Cardiac muscle cell (in vitro differentiated cells and primary cell): ENCODE data around the gene MAT1A. TPM values are rescaled to one million over a fixed set of nuclear protein-coding genes. Genes with fewer than 3 reads are reported as not detected.
"Not testable (repeated sequence)": the region's sequence is repeated elsewhere in the genome, so short reads cannot be mapped to it uniquely, and the experiment has no call there.

Experiments used
- DNase-seq, 2 donors: peaks; one replicate each; pipeline versions ENCODE4 v3.0.0 to v3.0.0-alpha.2; 2010 to 2017; ENCODE audit warnings: low read depth in 1 of 2, low spot score in 1 of 2
- H3K27ac ChIP-seq: fragments of 200-600 bp; sonication (generic); 2 replicates; pipeline ENCODE4 v1.5.1; 2016
- H3K27me3 ChIP-seq: fragments of 200-600 bp; sonication (generic); 2 replicates; pipeline ENCODE4 v1.6.0; 2016; ENCODE audit warnings: control low read depth
- H3K36me3 ChIP-seq: fragments of 200-600 bp; sonication (generic); 2 replicates; pipeline ENCODE4 v1.5.1; 2016; ENCODE audit warnings: control low read depth
- H3K4me1 ChIP-seq: fragments of 200-600 bp; sonication (generic); 2 replicates; pipeline ENCODE4 v1.8.1; 2017; ENCODE audit warnings: low read depth, mild to moderate bottlenecking, mixed run types
- H3K4me3 ChIP-seq: fragments of 200-600 bp; sonication (generic); 2 replicates; pipeline ENCODE4 v1.5.1; 2016; ENCODE audit warnings: mild to moderate bottlenecking
- H3K9me3 ChIP-seq: fragments of 200-600 bp; sonication (generic); 2 replicates; pipeline ENCODE4 v1.5.1; 2017; ENCODE audit warnings: low read depth, mild to moderate bottlenecking, control low read depth
- CTCF ChIP-seq: IDR thresholded peaks from 2 replicates; pipeline ENCODE4 v1.5.1; 2012; ENCODE audit warnings: low read depth, mild to moderate bottlenecking, low read length
- polyA plus RNA-seq: library from polyadenylated mRNA; unstranded; fragments of >200 nt; fragmentation: Nextera tagmentation; extraction: Ambion mirVana; gene quantifications from 2 replicates; pipeline ENCODE4 v1.2.1, GENCODE V29; 2016
- total RNA-seq: library from RNA; depleted of rRNA; stranded (reverse); fragments of >200 nt; gene quantifications from 2 replicates; pipeline ENCODE4 v1.2.3, GENCODE V29; 2016

Gene MAT1A
- total and polyA plus RNA-seq, 2 experiments from 2014 or later = 3.4 to 5.6 TPM

GRCh38 chr10:80253266-80253962 is 36.0 kb downstream of the MAT1A start:
- Histone ChIP-seq H3K4me1 (no peaks in the 10 kb centered on the region), H3K27me3 (no peaks in the 10 kb centered on the region), H3K27ac (no peak overlapping the region), H3K9me3 (no peaks in the 10 kb centered on the region), H3K4me3 (no peak overlapping the region), H3K36me3 (no peaks in the 10 kb centered on the region)
- TF ChIP-seq CTCF = no peak
- peak in 1 of 2 donors; percentile 8 for DNase-seq

GRCh38 chr10:80252296-80252887 is 37.1 kb downstream of the MAT1A start:
- TF ChIP-seq CTCF = no peak
- H3K27me3 ChIP-seq = no peaks in the 10 kb centered on the region
- no peak overlapping the region for H3K27ac ChIP-seq
- no peak for DNase-seq
- H3K9me3 ChIP-seq = no peaks in the 10 kb centered on the region
- H3K4me3 ChIP-seq = no peak overlapping the region
- no peaks in the 10 kb centered on the region for H3K4me1 ChIP-seq
- no peaks in the 10 kb centered on the region for H3K36me3 ChIP-seq

GRCh38 chr10:80251703-80252280 is 37.7 kb downstream of the MAT1A start:
- not testable (repeated sequence) for DNase-seq, H3K4me1 ChIP-seq, H3K36me3 ChIP-seq

GRCh38 chr10:80250399-80250798 is 39.1 kb downstream of the MAT1A start:
- H3K27me3 ChIP-seq, H3K36me3 ChIP-seq, H3K4me1 ChIP-seq, DNase-seq, H3K27ac ChIP-seq, H3K4me3 ChIP-seq, H3K9me3 ChIP-seq: not testable (repeated sequence)

More at GRCh38 chr10:80251703-80252280, 37.7 kb downstream of the MAT1A start:
- not testable (repeated sequence) for H3K27me3 ChIP-seq, H3K27ac ChIP-seq, H3K9me3 ChIP-seq, H3K4me3 ChIP-seq

GRCh38 chr10:80249906-80250305 is 39.6 kb downstream of the MAT1A start:
- H3K27me3 ChIP-seq, H3K4me1 ChIP-seq, H3K36me3 ChIP-seq, H3K4me3 ChIP-seq, H3K9me3 ChIP-seq, DNase-seq, H3K27ac ChIP-seq: not testable (repeated sequence)

DNA sequence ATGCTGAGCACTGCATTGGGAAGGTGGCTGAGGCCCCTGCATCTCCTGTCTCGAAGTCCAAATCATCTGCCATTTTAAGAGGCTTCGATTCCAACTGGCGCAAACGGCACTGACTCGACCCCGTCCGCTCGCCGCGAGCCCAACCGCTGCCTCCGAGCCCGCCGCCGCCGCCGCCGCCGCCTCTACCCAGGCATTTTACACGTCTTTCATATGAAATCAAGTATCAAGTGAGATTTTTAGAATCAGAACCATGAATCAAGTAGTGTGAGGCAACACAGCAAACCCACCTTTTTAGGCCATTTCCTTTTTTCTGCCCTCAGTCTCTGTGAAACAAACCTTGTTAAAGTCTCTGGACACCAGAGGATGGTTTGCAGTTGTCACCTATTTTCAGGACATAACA is 41.8 kb downstream of the MAT1A start:
- H3K4me3 ChIP-seq, H3K9me3 ChIP-seq, H3K27me3 ChIP-seq, H3K36me3 ChIP-seq, H3K4me1 ChIP-seq, H3K27ac ChIP-seq, DNase-seq: not testable (repeated sequence)

- DNase-seq, H3K4me3 ChIP-seq, H3K9me3 ChIP-seq, H3K36me3 ChIP-seq, H3K27me3 ChIP-seq, H3K4me1 ChIP-seq, H3K27ac ChIP-seq: not testable (repeated sequence)
Measured at GRCh38 chr10:80244371-80244770, 45.1 kb downstream of the MAT1A start.

- H3K4me3 ChIP-seq, H3K27ac ChIP-seq, DNase-seq, H3K4me1 ChIP-seq, H3K9me3 ChIP-seq, H3K36me3 ChIP-seq, H3K27me3 ChIP-seq: not testable (repeated sequence)
Measured at GRCh38 chr10:80242341-80242740, 47.1 kb downstream of the MAT1A start.

DNA sequence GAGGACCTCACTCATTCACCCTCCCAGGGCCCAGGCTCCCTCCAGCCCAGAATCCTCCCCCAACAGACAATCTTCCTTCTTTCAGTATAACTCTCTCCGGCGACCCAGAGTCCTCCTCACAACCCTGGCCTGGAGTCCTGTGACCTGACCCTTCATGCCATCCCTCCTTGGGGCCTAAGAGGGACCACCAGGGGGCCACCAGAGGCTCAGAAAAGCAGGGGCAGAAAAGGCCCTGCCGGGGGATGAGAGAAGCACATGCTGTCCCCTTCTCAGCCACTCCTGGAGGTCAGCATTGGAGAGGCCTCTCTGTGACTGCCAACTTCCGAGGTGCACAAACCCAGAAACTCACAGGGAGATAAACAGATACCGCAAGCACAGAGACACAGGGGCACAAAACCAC is 53.0 kb downstream of the MAT1A start:
- not testable (repeated sequence) for H3K4me3 ChIP-seq, H3K36me3 ChIP-seq, H3K4me1 ChIP-seq, H3K27me3 ChIP-seq, H3K27ac ChIP-seq, H3K9me3 ChIP-seq, DNase-seq

GRCh38 chr10:80234331-80235235 is 54.9 kb downstream of the MAT1A start:
- H3K27ac ChIP-seq, H3K27me3 ChIP-seq, H3K36me3 ChIP-seq, DNase-seq, H3K4me1 ChIP-seq, H3K9me3 ChIP-seq, H3K4me3 ChIP-seq: not testable (repeated sequence)

- H3K27me3 ChIP-seq, H3K36me3 ChIP-seq, H3K4me1 ChIP-seq, H3K9me3 ChIP-seq, H3K4me3 ChIP-seq, H3K27ac ChIP-seq, DNase-seq: not testable (repeated sequence)
Measured at GRCh38 chr10:80233871-80234270, 55.6 kb downstream of the MAT1A start.
